HL-60/S4 treated with retinoic acid at 250 ng/mL for 4 days and 3 days (cell line): ENCODE results near the gene SIK1.
"Not testable (repeated sequence)": the region's sequence is repeated elsewhere in the genome, so short reads cannot be mapped to it uniquely, and the experiment has no call there.

ENCODE experiments used
- in situ Hi-C: fragments of 300-500 bp; cut with MboI; formaldehyde crosslinking; loops from 2 replicates; pipeline ENCODE4 v1.7.0; 2022; ENCODE audit warnings: low sequenced_read_pairs

The SIK1 gene

DNA sequence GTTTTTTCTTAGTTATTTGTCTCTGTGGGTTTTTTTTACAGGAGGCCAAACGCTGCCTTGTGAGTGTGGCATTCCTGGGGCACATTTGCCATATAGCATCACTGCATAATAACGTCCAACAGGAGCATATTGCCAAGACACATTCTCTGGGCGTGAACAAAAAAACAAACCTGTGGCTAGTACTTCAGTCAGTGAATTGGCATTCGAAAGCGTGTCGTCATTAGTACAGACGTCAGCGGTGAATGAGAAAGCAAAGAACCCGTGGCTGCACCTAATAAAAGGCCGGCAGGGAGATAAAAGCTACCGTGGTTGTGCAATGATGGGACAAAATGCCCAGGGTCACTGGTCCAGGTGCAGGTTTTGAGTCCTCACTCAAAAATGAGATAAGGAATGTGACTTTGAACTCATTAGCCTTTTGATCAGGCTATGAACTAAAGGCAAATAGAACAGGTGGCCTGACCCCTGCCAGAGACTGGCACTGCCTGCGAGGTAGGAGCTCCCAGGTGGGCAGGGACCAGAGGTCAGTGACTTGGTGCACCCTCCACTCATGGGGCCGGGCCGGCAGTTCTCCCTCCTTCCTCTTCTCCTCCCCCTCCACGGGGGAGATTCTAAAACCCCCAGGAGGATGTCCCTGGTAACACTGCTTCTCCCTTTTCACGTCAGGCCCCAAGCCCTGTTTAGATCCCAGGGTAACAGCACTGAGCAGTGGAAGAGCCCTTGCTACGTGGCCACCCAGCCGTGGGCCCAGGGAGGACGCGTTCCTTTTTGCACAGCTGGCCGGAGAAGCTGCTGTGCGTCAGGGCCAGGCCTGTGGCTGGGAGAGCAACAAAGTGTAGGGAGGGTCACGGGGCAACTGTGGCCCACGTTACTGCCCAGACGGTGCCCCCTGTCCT, 14.2 kb upstream of the SIK1 start:
- in situ Hi-C loops, result not testable (repeated sequence)

DNA sequence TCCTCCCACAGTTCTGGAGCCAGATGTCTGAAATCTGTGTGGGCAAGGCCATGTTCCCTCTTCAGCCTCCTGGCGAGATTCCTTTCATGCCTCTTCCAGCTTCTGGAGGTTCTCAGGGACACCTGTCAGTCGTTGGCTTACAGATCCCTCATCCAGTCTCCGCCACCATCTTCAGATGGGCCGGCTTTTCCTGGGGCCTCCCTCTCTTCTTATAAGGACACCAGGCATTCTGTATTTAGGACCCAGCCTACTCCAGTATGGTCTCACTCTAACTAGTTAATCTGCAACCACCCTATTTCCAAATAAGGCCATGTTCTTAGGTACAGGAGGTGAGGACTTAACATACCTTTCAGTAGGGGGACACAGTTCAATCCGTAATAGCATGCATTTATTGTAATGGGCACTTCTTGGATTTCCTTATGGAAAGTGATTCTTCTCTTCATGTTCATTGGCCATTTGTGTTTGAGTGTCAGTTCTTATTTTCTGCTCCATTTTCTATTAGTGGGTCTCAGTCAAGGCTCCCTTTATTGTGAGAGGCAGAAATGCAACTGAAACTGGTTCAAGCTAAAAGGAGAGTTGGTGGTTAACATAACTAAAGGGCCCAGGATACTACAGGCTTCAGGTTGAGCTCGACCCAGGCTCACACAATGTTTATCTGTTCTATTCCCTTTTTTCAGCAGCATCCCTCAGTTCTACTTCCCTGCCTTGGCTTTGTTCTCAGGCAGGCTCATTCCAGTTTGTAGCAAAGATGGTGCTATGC, 12.6 kb upstream of the SIK1 start:
- in situ Hi-C loops, result not testable (repeated sequence)

DNA sequence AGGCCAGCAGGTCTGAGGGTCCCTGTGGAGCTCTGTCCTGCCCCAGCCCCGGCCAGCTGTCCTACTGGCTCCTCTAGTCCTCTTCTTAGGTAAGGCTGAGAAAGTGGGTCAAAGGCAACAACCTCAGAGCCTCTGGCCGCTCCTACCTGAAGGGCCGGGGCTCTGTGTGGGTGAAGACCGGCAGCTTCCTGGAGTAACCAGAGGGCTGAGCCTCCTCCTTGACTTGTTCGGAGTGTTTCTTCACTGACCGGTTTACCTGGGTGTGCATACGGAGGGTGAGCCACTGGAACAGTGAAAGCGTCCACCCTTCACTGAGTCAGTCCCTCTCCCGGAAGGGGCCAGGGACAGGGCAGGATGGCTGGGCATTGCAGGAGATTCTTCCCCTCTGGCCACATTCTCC, 9.3 kb upstream of the SIK1 start:
- in situ Hi-C loops, result not testable (repeated sequence)

DNA sequence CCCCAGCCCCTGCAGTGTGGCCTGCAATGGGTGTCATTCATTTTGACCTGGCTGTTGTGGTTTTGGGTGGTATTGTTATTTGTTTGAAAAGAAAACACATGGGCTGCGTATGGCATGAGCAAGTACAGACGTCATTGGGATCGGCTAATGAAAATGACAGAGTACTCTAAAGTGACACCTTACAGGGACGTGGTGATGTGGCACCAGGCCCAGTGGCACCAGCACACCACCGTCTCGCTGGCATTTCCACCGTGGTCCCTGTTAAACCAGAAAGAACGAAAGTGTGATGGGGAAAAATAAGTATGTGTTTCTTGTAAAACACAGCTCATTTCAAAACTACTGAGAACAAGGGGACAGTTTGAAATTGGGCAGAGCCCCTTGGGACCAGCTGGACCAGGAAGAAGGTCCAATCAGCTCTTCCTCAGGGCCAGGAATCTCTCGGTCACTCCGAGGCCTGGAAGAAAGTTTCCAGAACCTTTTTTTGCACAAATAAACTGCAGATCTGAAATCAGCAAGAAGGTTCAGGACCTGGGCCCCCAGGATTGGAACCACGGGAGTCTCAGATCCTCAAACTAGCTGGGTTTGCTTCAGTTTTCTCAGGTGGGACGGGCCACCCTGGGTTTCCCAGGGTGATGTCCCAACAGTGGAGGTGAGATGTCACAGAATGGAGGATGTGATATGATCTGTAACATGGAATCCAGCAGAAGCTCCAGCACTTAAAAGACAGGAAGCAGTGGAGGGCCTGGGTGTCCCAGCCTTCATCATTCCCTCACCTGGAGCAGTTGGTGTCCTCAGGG, 6.6 kb upstream of the SIK1 start:
- in situ Hi-C loops, result not testable (repeated sequence)

DNA sequence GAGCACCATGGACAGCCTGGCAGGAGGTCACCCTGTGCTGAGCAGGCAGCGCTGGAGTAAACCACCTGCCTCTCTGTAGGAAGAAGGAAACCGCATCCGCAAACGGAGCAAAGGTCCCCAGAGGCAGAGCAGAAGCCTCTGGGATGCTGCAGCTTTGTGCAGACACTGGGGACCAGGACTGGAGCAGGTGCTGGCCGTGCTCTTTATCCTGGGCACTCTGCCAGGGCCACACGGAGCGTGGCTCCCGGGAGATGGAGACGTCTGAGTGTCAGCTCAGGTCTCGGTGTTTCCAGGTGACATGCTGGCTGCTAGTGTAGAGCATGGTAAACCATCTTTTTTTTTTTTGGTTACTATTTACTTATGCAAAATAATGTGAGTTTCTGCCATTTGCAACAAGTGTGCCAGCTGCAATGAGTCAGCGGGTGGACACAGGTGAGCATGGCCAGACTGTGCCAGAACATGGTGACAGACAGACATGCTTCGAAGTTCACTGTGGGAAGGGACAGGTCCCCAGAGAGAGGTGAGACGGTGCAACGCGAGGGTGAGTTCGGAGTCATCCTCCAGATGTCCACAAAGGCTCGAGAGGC, 4.0 kb upstream of the SIK1 start:
- in situ Hi-C loops, result not testable (repeated sequence)

DNA sequence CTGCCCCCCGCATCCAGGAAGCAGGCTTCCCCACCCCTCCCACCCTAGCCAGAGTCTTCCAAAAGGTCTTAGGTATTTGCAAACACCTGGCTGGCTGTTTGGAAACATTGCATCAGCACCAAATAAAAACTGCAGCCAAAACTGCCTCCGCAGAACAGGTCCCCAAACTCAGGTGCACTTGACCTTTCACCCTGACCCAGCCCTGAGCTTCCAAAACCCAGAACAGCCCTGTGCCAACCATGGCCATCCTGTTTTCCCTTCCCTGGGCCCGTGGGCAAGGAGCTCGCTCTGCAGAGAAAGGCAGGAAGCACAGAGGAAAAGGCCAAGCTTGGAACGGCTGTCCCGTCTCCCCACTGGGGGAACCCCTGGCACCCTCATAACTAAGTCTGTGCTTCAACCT, 2.0 kb upstream of the SIK1 start:
- in situ Hi-C loops, result not testable (repeated sequence)

DNA sequence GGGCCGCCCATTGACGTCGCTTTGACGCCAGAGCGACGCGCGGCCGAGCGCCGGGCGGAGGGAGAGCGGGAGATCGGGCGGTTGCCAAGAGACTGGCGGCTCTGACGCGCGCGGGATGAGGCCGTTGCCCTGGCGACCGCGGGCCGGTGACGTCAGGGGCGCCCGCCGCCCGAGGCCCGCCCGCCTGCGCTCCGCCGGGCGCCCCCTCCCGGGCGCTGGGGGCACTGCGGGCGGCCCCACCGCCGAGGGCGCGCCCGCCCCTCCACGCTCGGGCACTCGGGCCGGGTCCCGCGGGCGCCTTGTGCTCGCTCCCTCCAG, 270 bp upstream of the SIK1 start:
- in situ Hi-C loops, result not testable (repeated sequence)

DNA sequence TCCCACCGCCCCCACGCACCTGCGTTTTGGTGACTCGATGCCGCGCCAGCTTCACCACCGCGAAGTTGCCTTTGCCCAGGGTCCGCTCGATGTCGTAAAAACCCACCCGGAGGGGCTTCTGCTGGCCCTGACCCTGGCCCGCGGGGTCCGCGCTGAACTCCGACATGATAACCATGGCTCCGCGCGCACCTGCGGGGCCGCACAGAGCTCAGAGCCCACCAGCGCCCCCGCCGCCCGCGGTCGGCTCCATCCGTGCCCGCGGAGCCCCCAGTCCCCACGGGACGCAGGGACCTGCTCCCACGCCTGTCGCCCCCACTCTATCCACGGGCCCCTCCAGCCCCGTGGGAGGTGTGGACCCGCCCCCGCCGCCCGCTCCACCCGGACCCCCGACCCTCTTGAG, 927 bp downstream of the SIK1 start:
- in situ Hi-C loops, result not testable (repeated sequence)

DNA sequence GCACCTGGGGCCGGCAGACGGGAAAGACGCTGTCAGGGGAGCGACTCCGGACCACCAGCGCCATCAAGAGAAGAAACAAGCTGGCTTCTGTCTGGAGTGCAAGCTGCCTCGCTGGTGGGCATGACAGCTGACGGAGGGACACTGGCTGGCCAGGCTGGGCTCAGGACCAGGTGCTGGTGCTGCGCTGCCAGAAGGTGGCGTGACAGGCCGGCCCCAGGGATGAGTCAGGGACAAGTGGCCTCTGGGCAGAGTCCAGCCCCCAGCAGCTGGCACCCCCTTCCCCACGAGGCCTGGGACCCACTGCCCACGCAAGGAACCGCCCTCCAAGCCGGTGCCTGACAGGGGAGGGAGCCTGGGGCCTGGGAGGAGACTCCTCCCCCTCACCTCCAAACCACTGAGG, 7.5 kb downstream of the SIK1 start:
- in situ Hi-C loops, result not testable (repeated sequence)

DNA sequence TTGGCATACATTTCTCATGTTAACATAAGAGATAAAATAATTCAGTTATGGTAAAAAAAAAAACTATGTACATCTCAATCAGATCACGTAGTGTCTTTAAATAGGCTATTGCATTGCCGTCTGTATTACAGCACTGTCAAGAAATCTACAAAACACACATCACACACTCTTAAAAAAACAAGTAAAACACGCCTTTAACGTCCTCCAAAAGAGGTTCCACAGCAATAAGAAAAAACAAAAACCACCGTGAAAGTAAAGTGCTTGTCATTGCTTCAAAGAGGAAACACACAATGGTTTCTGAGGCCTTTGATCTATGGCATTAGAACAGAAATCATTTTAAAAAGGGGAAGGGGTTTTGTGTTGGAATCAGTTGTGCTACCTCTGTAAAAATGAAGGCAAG, 12.4 kb downstream of the SIK1 start:
- in situ Hi-C loops, result not testable (repeated sequence)

DNA sequence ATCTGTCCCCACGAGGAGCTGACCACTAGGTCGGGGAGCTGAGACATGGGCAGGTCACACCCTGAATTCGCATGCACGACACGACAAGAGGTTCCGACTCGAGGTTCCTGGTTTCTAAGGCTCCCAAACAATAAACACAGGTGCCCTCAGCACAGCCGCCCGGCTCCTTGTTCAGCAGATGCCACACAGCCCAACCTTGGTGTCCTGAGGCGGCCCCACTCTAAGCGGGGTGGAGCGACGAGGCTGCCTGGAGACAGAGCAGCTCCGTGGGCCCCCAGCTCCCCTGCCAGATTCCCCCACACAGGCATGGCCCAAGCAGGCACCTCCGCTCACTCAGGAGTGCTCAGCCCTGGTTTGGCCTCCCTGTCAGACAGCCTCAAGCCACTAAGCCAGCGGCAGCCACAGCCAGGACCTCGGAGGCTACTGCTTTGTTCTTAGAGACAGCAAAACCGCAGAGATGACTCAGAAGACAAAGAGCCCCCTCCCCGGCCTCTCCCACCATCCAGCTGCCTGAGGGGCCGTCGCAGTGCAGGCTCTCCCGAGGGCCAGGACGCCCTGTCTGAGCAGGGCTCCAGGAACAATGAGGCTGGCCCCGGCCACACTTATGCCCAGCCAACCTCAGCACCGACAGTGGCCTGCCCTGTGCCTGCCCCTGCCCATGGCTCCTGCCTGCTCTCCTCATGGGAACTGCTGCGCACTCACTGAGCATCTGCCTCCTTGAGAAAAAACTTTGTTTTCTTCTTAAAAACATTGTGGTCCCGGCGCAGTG, 14.7 kb downstream of the SIK1 start:
- in situ Hi-C loops, result not testable (repeated sequence)

DNA sequence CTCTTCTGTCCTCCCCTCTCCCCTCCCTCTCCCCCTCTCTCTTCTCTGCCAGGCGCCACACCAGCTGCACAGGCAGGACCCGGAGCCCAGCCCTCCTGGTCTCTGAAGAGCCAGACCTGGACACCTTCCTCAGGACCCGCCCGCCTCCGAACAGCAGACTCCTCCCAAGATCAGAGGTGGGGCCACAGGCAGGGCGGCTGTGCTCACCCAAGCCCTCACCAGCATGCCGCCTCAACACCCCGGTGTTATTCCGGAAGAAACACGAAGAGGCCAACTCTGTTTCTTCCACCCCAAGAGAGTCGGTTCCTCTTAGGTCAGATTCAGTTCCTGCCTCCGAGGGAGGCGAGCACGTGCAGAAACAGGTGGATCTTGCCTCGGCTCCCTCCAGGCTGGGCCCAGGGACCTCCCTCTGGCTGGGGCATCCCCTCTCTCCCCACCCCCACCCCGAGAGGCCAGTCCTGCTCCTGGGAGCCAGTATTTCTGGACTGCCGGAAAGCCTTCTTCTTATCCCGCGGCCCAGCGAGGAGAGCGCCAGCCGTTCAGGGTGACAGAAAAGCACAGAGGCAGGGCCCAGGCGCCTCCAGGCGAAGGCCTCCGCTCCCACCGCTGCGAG, 16.4 kb downstream of the SIK1 start:
- in situ Hi-C loops, result not testable (repeated sequence)

DNA sequence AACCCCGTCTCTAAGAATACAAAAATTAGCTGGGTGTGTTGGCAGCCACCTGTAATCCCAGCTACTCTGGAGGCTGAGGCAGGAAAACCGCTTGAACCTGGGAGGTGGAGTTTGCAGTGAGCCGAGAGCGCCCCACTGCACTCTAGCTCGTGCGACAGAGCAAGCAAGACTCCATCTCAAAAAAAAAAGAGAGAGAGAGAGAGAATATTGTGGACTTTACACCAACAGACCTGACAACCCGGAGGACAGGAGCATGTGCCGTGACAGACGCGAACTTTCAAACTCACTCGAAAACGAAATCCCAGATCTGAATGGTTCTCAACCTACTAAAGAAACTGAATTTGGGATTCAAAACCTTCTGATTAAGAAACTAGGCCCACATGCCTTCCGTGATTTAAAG, 19.8 kb downstream of the SIK1 start:
- in situ Hi-C loops, result not testable (repeated sequence)

DNA sequence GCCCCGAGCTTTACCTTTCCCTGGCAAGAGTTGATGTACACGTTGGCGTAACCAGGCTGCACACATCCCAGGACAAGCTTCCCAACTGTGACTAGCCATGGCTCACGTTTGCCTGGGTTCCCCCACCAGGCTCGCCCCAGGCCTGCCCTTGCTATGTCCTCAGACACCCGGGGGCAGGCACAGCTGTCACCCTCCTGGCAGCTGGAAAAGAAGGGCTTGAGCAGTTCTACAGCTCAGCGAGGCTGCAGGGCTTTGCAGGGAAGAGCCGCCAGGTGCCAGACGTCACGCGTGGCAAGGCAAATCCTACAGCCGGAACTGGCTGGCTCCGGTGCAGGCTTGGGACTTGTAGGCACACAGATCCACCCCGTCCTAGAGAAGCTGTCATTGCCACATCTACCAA, 22.5 kb downstream of the SIK1 start:
- in situ Hi-C loops, result not testable (repeated sequence)

DNA sequence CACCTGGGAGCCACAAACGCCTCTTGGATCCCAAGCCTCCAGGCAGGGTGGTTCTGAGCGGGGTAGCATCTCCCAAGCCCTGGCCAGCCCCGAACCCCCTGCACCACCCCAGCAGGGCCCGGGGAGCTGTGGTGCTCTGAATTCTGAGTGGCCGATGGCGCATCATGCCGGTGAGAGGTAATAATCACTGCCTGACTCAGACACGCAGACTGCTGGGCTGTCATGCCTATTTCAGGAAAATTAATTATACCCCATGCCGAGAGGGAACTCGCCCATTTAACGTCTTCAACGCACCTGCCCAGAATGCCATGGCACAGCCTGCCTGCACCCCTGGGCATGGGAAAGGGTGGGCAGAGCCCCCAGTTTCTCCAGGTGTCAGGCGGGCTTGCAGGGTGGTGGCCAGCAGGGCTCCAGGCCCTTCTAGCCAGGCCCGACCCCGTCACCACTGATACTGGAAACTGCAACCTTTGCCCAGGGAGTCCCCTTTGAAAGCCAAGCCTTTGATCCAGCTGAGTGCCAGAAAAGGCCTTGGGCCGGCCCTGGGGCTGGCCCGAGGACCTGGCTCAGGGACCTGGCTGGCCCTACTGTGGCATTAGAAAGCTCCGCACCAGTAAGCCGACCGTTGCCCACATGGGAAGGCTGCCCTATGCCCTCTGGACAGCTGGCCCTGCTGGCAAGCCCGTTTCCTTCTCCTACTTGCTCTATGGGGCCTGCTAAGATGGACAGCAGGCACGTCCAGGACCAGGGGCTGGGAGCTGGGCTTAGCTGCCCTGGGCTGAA, 23.1 kb downstream of the SIK1 start:
- in situ Hi-C loops, result not testable (repeated sequence)

DNA sequence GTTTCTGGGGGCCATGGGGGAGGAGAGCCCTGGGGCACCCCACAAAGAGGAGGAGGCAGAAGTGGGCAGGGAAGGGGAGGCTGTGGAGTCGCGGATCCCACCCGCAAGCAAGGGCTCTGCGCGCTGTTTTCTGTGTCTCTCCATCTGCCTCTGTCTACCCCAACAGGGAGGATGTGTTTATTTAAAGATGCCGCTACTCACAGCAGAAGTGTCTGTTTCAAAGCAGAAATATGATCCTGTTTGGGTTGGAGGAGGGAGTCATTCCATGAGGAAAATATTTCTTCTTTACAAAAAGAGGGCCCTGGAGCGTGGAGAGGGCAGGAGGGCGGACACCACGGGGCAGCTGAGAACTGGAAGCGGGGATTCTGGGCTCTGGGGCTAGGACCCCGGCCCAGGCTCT, 25.8 kb downstream of the SIK1 start:
- in situ Hi-C loops, result not testable (repeated sequence)

DNA sequence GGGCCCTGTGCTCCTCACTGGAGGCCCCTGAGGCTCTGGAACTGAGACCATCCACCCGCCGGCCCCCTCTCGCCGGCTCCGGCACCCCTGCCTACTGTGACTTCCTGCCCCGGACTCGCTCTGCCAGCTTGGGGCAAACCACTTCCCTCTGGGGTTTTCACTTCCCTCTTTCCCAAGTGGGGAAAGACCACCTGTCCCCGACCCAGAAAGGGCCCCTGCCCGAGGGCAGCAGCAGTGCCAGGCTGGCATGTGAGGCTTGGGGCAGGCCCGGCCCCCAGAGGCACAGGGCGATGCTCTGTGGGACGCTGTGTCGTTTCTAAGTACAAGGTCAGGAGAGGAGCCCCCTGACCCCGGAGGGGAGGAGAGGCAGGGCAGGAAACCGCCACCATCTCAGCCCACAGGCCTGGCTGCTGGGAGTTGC, 27.3 kb downstream of the SIK1 start:
- in situ Hi-C loops, result not testable (repeated sequence)

DNA sequence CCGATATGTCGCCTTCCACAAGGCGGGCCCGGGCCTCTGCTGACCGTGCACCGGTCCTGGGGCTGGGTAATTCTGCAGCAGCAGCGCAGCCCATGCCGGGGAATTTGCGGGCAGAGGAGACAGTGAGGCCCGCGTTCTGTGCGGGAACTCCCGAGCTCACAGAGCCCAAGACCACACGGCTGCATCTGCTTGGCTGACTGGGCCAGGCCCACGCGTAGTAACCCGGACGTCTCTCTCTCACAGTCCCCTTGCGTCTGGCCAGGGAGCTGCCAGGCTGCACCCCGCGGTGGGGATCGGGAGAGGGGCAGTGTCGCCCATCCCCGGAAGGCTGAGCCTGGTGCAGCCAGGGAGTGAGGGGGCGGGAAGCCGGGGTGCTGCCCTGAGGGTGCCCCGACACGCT, 27.8 kb downstream of the SIK1 start:
- in situ Hi-C loops, result not testable (repeated sequence)

DNA sequence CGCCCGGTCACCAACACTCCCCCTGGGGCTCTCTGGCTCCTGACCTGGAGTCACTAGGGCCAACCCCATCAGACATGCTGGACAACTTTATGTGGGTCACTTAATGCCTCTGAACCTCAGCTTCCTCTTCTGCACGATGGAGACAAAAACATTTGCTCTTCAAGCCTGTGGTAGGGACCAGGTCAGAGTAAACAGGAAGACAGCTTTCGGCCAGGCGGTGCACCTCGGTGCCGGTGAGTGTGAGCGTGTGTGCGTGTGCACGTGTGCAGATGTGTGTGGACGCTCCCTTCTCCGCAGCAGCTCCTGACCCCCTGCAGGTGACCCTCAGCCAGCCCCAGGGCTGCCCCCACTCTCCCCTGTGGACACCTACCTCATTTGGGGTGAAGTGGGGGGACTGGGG, 28.4 kb downstream of the SIK1 start:
- in situ Hi-C loops, result not testable (repeated sequence)
